ENCODE results near the gene S100A13. TPM values are rescaled to one million over a fixed set of nuclear protein-coding genes. Genes with fewer than 3 reads are reported as not detected.
A peak's percentile ranks its signal among the peaks of the same experiment; 100 is the strongest.

Gene S100A13
- total and polyA plus RNA-seq, 10 of the 15 experiments (the other 5 are each of a cell fraction or from before 2014, with no cell fraction given): 5.7 to 30.9 (median 9.1) TPM

DNA sequence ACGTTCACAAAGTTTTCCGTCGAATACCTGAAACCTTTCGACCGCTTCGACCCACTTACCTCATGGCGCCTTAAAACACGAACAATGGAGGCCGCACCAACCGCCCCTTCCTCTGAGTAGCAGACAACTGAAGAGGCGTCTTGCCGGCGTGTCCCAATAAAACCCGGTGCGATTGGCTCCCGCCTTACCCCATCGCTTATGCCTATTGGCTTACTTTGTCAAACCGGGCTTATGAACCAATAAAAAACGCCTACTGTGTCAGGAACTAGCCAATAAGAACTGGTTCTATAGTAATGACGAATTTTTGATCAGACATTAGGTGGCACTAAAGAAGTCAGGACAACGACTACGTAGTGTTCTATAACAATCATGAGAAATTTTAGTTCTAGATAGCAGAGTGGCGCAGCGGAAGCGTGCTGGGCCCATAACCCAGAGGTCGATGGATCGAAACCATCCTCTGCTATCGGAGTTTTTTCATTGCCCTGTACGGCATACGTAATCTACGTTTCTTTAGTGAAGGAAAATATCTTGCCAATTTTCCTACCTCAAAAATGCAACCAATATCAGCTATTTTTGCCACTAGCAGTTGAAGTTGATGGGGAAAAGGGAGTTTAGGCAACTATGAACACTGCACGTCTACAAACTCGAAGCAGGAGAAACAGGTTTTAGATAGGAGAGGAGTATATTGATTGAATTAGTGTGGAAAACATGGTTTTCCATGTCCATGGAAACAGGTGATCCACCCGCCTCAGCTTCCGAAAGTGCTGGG, 43.7 kb upstream of the S100A13 start, which contains the start of gene ILF2 (continued):
- TF ChIP-seq, protein P1, sequence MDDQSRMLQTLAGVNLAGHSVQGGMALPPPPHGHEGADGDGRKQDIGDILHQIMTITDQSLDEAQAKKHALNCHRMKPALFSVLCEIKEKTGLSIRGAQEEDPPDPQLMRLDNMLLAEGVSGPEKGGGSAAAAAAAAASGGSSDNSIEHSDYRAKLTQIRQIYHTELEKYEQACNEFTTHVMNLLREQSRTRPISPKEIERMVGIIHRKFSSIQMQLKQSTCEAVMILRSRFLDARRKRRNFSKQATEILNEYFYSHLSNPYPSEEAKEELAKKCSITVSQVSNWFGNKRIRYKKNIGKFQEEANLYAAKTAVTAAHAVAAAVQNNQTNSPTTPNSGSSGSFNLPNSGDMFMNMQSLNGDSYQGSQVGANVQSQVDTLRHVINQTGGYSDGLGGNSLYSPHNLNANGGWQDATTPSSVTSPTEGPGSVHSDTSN (IDR thresholded peaks at IDR 0.05; ENCODE audit: insufficient replicate concordance, low read depth, low read length): no peak
- TF ChIP-seq USF2 (IDR thresholded peaks at IDR 0.05; ENCODE audit: borderline replicate concordance, low read depth, low read length) (no peak), ZBTB40 (IDR thresholded peaks at IDR 0.05; ENCODE audit: borderline replicate concordance) (peak; percentile 89), STAT1 (conservative IDR thresholded peaks at IDR 0.05) (peak; percentile 83; the same call in 1 of the 2 replicates), BMI1 (IDR thresholded peaks at IDR 0.05; ENCODE audit: borderline replicate concordance) (no peak), ZNF274 (IDR thresholded peaks at IDR 0.05; ENCODE audit: insufficient read depth, insufficient read length) (no peak), BRCA1 (IDR thresholded peaks at IDR 0.05; ENCODE audit: low read depth, low read length) (no peak), TCF12 (IDR thresholded peaks at IDR 0.05; ENCODE audit: low read depth, low read length) (peak; percentile 62; the same call in 1 of the 2 replicates), NR2C2 (IDR thresholded peaks at IDR 0.05; ENCODE audit: borderline replicate concordance, control insufficient read depth, insufficient read length, low read depth) (no peak), SRF (IDR thresholded peaks at IDR 0.05; ENCODE audit: low read depth in 2 of 2, low read length in 2 of 2) (no peak), TCF7 (IDR thresholded peaks at IDR 0.05; ENCODE audit: borderline replicate concordance) (no peak; the same call in 1 of the 2 replicates), USF1 (IDR thresholded peaks at IDR 0.05; ENCODE audit: borderline replicate concordance, extremely low read length, insufficient read depth, low read depth, low read length) (no peak), EP300 (IDR thresholded peaks at IDR 0.05; ENCODE audit: borderline replicate concordance in 1 of 2, control insufficient read depth in 1 of 2, low read depth in 2 of 2, low read length in 2 of 2) (peak in 1 of 2 experiments; percentile 83; a peak in 1 of 4 replicates)
- TF ChIP-seq, protein P2, sequence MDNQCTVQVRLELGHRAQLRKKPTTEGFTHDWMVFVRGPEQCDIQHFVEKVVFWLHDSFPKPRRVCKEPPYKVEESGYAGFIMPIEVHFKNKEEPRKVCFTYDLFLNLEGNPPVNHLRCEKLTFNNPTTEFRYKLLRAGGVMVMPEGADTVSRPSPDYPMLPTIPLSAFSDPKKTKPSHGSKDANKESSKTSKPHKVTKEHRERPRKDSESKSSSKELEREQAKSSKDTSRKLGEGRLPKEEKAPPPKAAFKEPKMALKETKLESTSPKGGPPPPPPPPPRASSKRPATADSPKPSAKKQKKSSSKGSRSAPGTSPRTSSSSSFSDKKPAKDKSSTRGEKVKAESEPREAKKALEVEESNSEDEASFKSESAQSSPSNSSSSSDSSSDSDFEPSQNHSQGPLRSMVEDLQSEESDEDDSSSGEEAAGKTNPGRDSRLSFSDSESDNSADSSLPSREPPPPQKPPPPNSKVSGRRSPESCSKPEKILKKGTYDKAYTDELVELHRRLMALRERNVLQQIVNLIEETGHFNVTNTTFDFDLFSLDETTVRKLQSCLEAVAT (IDR thresholded peaks at IDR 0.05): peak; percentile 57; the same call in 1 of the 2 replicates
- TF ChIP-seq, protein P3, sequence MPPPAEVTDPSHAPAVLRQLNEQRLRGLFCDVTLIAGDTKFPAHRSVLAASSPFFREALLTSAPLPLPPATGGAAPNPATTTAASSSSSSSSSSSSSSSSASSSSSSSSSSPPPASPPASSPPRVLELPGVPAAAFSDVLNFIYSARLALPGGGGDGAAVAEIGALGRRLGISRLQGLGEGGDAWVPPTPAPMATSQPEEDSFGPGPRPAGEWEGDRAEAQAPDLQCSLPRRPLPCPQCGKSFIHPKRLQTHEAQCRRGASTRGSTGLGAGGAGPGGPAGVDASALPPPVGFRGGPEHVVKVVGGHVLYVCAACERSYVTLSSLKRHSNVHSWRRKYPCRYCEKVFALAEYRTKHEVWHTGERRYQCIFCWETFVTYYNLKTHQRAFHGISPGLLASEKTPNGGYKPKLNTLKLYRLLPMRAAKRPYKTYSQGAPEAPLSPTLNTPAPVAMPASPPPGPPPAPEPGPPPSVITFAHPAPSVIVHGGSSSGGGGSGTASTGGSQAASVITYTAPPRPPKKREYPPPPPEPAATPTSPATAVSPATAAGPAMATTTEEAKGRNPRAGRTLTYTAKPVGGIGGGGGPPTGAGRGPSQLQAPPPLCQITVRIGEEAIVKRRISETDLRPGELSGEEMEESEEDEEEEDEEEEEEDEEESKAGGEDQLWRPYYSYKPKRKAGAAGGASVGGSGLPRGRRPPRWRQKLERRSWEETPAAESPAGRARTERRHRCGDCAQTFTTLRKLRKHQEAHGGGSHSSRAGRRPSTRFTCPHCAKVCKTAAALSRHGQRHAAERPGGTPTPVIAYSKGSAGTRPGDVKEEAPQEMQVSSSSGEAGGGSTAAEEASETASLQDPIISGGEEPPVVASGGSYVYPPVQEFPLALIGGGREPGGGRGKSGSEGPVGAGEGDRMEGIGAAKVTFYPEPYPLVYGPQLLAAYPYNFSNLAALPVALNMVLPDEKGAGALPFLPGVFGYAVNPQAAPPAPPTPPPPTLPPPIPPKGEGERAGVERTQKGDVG (CRISPR knock-in tag; IDR thresholded peaks at IDR 0.05): no peak
